Vagina (tissue), 2 donors: ENCODE results near the gene NCEH1. TPM values are rescaled to one million over a fixed set of nuclear protein-coding genes. Genes with fewer than 3 reads are reported as not detected.

Source experiments
- DNase-seq, 2 donors: peaks; one replicate each; pipeline ENCODE4 v3.0.0-alpha.2; 2017; ENCODE audit errors: extremely low spot score in 2 of 2
- H3K27ac ChIP-seq: fragments of 200-600 bp; sonication (generic); one replicate; pipeline ENCODE4 v1.5.1; 2019
- H3K27me3 ChIP-seq: fragments of 200-600 bp; sonication (generic); one replicate; pipeline ENCODE4 v1.5.1; 2019
- H3K36me3 ChIP-seq, 2 donors: fragments of 200-600 bp; sonication (generic); one replicate each; pipeline ENCODE4 v1.5.1; 2017 to 2019
- H3K4me1 ChIP-seq: fragments of 200-600 bp; sonication (generic); one replicate; pipeline ENCODE4 v1.5.1; 2019
- H3K4me3 ChIP-seq, 2 donors: fragments of 200-600 bp; sonication (generic); 1 replicate in 1 of 2; 2 replicates in 1 of 2; pipeline ENCODE4 v1.5.1; 2016 to 2019
- H3K9me3 ChIP-seq: fragments of 200-600 bp; sonication (generic); one replicate; pipeline ENCODE4 v1.5.1; 2019
- POLR2A ChIP-seq, 2 donors: fragments of 450-650 bp; IDR thresholded peaks; one replicate each; pipeline ENCODE4 v1.6.1; 2017; ENCODE audit warnings: antibody characterized with exemption in 2 of 2, mild to moderate bottlenecking in 2 of 2, moderate library complexity in 2 of 2
- POLR2AphosphoS5 ChIP-seq, 2 donors: sonication (generic); formaldehyde crosslinking; IDR thresholded peaks; one replicate each; pipeline ENCODE4 v1.9.0; 2017; ENCODE audit warnings: antibody characterized with exemption in 2 of 2, mild to moderate bottlenecking in 2 of 2, low read depth in 1 of 2; ENCODE audit not compliant: insufficient read depth in 1 of 2
- intact Hi-C: fragments of 100-400 bp; cut with DNase I; formaldehyde crosslinking; loops from one replicate; pipeline ENCODE4 v1.15.1; 2023
- total RNA-seq: library from RNA; depleted of rRNA; stranded (reverse); fragments of >200 nt; gene quantifications from one replicate; pipeline ENCODE4 v1.2.3, GENCODE V29; 2016
- TF ChIP-seq, protein P1 (sequence below), 3 experiments: fragments of 450-650 bp in 2 of 3; fragments of 200-600 bp in 1 of 3; sonication (generic) in 1 of 3; IDR thresholded peaks; one replicate each; pipeline ENCODE4 v1.5.1; 2017 to 2019; ENCODE audit warnings: antibody characterized with exemption in 3 of 3, mild to moderate bottlenecking in 2 of 3, moderate library complexity in 2 of 3

Gene NCEH1
- total RNA-seq, 1 donor from 2014 or later: 7.4 TPM

DNA sequence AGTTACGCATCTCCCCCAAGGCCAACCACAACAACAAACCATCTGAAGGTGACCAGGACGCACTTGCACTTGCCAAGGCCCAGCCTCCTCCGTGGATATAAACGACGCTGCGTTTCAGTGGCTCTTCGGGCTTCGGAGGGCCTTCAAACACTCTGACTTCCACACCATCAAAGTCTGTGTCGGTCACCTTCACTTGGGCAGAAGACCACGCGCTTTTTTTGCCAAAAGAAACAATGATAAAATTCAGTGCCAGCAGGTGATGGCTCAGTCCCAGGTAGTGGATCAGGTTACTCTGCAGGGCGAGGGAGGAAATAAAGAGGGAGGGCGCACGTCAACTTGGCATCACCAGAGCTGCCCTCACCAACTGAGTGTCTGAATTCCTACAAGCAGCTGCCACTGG lies 63.0 kb downstream of the NCEH1 start:
- intact Hi-C loops: no loop called here
- TF ChIP-seq POLR2AphosphoS5 (IDR thresholded peaks at IDR 0.05; ENCODE audit: insufficient read depth in 1 of 2, low read depth in 1 of 2): no peak
- TF ChIP-seq, protein P1, sequence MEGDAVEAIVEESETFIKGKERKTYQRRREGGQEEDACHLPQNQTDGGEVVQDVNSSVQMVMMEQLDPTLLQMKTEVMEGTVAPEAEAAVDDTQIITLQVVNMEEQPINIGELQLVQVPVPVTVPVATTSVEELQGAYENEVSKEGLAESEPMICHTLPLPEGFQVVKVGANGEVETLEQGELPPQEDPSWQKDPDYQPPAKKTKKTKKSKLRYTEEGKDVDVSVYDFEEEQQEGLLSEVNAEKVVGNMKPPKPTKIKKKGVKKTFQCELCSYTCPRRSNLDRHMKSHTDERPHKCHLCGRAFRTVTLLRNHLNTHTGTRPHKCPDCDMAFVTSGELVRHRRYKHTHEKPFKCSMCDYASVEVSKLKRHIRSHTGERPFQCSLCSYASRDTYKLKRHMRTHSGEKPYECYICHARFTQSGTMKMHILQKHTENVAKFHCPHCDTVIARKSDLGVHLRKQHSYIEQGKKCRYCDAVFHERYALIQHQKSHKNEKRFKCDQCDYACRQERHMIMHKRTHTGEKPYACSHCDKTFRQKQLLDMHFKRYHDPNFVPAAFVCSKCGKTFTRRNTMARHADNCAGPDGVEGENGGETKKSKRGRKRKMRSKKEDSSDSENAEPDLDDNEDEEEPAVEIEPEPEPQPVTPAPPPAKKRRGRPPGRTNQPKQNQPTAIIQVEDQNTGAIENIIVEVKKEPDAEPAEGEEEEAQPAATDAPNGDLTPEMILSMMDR (IDR thresholded peaks at IDR 0.05): no peak
- TF ChIP-seq POLR2A (IDR thresholded peaks at IDR 0.05): no peak
- Histone ChIP-seq H3K4me3 (no peak overlapping the region), H3K9me3 (no peaks in the 10 kb centered on the region), H3K4me1 (peaks cover 28% of the 10 kb centered on the region), H3K27me3 (no peaks in the 10 kb centered on the region), H3K27ac (peak overlapping the region; percentile 58), H3K36me3 (no peaks in the 10 kb centered on the region)
- no peak for DNase-seq

DNA sequence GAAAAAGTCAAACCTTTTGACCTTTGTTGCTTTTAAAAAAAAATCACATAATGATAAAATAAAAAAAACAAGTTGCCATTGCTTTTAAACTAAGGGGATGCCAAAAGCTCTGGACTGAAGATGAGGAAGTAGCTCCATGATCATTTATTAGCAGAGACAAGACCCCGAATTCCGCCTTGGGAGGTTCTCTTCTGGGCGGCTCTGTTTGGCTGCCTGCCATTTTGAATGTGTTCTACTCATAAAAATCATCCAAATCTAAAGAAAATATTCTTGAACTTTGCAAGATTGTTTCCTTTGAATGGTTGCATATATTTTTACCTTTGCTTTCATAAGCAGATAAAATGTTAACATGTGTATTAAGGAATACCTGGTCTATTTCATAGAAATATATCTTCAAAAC lies 63.8 kb downstream of the NCEH1 start:
- H3K9me3 ChIP-seq: no peaks in the 10 kb centered on the region
- H3K4me1 ChIP-seq: peaks cover 28% of the 10 kb centered on the region
- DNase-seq: no peak
- H3K27ac ChIP-seq: no peak overlapping the region
- TF ChIP-seq POLR2AphosphoS5 (IDR thresholded peaks at IDR 0.05; ENCODE audit: insufficient read depth in 1 of 2, low read depth in 1 of 2): no peak
- TF ChIP-seq, protein P1 (IDR thresholded peaks at IDR 0.05): no peak
- TF ChIP-seq POLR2A (IDR thresholded peaks at IDR 0.05): no peak
- no peak overlapping the region for H3K4me3 ChIP-seq
- H3K27me3 ChIP-seq: no peaks in the 10 kb centered on the region
- intact Hi-C loops: no loop called here
- H3K36me3 ChIP-seq: no peaks in the 10 kb centered on the region

DNA sequence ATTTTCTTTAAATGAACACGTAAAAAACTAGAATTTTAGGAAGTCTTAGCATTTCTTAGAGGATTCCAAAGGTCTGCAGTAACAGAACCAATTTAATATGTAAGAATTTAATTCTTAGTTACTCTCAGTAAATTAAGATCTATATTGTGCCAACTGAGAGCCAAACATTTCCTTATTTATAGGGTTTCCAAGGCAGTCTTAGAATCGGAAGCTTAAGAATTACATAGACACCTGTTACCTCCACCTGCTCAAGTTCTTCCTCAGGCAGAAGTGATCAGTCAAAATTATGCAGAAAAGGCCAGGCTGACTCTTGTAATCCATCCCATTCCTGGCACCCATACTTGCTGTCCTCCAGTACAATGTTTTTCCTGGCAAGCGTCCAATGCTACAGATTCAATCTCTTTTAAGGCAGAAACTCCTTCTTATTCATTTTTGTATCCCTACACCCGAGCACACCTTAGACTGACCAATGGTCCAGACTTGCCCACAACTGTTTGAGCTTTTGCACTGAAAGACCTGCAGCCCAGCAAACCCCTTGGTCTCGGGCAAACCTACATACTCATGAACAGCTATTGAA lies 64.3 kb downstream of the NCEH1 start:
- Histone ChIP-seq H3K4me3 (no peak overlapping the region), H3K9me3 (no peaks in the 10 kb centered on the region), H3K4me1 (peaks cover 28% of the 10 kb centered on the region), H3K27ac (no peak overlapping the region), H3K27me3 (no peaks in the 10 kb centered on the region), H3K36me3 (no peaks in the 10 kb centered on the region)
- DNase-seq: no peak
- intact Hi-C loops: no loop called here
- TF ChIP-seq POLR2A (IDR thresholded peaks at IDR 0.05): no peak
- TF ChIP-seq, protein P1 (IDR thresholded peaks at IDR 0.05): no peak
- no peak for TF ChIP-seq POLR2AphosphoS5 (IDR thresholded peaks at IDR 0.05; ENCODE audit: insufficient read depth in 1 of 2, low read depth in 1 of 2)

DNA sequence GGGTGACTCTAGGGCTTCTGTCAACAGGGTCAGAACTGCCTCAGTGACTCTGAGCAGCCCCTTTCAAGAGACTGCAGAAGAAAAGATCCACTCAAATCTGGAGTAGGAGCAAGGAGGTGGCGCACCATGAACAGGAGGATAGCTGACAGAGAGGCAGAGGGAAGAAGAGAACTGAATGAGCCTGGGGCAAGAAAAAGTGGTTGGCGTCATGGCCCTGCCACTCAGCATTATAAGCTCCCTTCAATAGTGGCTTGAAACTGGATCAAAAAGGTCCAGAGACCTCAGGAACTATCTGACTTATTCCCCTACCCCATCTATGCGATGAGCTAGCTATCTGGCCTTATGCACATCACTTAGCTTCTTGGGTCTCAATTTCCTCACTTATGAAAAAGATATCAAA lies 66.6 kb downstream of the NCEH1 start:
- Histone ChIP-seq H3K4me1 (peaks cover 36% of the 10 kb centered on the region), H3K27ac (no peak overlapping the region), H3K4me3 (no peak overlapping the region), H3K27me3 (no peaks in the 10 kb centered on the region), H3K36me3 (no peaks in the 10 kb centered on the region), H3K9me3 (no peaks in the 10 kb centered on the region)
- intact Hi-C loops: no loop called here
- TF ChIP-seq POLR2AphosphoS5 (IDR thresholded peaks at IDR 0.05; ENCODE audit: insufficient read depth in 1 of 2, low read depth in 1 of 2): no peak
- TF ChIP-seq, protein P1 (IDR thresholded peaks at IDR 0.05): no peak
- no peak for TF ChIP-seq POLR2A (IDR thresholded peaks at IDR 0.05)
- no peak for DNase-seq

GRCh38 chr3:172643506-172644179 lies 67.2 kb downstream of the NCEH1 start:
- H3K27ac ChIP-seq: no peak overlapping the region
- no peaks in the 10 kb centered on the region for H3K9me3 ChIP-seq
- H3K36me3 ChIP-seq: no peaks in the 10 kb centered on the region
- no peak for DNase-seq
- intact Hi-C loops: no loop called here
- H3K4me3 ChIP-seq: no peak overlapping the region
- H3K27me3 ChIP-seq: no peaks in the 10 kb centered on the region
- TF ChIP-seq POLR2A (IDR thresholded peaks at IDR 0.05): no peak
- TF ChIP-seq POLR2AphosphoS5 (IDR thresholded peaks at IDR 0.05; ENCODE audit: insufficient read depth in 1 of 2, low read depth in 1 of 2): no peak
- TF ChIP-seq, protein P1 (IDR thresholded peaks at IDR 0.05): no peak
- H3K4me1 ChIP-seq: peaks cover 38% of the 10 kb centered on the region
